ENCODE results near the gene CELF2.

CELF2 gene

DNA sequence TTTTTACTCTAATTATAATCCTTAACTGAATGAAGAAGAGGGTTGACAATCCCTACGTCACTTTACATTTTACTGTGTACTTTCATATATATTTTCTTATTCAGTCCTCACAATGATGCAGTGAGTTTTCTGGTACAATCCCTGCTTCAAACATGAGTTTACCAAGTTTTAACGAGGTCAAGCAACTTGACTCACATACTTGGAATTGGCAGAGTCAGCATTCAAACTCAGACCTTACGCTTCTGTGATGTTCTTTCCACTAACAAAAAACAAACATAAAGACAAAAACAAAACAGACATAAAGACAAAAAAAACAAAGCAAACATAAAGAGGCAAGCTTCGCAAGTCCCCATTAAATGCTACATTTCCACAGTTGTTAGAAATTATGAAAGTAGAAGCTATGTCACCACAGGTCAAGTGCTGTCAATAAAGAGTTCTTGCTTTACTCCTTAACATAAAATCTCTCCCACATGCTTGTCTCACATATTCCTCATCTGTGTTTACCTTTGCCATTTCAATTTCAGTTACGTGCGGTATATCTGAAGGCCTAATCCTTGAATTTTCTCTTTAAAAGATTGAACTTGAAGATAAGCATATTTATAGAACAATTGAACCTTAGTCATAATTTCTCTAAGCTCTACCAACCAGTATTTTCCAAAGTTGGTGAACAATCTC lies 217.3 kb downstream of the CELF2 start:
- DNase-seq: no peak

DNA sequence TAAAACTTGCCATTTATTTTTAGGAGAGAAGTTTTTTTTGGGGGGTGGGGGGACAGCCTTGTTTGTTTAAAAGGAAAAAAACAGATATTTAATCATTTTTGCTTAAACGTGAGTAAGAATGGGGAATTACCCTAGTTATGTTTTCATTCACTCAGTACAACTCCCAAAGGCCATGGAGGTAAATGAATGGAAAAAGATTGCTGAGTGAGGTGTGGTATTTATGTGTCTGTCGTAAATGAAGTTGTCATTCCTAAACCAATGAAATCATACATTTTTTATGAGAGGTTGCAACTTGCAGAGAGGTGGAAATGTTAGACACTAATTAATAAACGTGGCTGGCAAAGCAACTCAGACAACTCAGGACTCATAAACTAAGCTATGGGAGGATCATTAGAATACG lies 218.1 kb downstream of the CELF2 start:
- DNase-seq: no peak

DNA sequence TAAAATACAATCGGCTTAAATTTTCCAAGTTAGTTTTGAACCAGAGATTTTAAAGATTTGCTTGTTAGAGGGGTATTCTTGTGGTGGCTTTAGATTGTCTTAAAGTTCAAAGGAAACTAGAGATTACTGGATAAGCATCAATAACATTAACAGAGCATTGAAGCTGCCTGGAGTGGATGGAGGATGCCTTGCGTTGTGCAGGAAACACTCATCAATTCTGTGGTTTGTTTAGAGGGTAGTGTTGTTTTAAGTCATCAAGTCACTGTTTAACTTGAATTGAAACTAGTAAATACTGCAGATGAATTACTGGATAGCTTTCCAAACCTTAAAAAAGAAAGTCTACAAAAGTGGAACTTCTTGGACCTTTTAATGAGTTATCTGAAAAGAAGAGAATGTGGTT lies 218.6 kb downstream of the CELF2 start:
- DNase-seq: no peak

DNA sequence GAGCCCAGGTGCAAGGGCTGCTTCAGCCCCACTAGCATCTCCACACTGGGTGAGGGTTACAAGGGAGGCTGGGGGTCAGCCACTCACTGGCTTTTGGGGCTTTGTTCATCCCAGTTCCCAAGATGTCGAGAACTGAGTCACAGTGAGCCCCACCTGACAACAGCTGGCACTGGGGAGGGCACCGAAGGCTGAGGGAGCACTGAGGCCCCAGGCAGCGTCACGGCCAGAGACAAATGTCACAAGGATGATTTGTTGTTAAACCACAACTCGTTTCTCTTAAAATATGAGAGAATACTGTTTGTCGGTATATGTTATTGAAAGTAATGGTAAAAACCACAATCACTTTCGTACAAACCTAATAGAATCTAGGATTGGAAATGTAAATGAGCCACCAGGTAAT lies 219.9 kb downstream of the CELF2 start:
- no peak for DNase-seq

DNA sequence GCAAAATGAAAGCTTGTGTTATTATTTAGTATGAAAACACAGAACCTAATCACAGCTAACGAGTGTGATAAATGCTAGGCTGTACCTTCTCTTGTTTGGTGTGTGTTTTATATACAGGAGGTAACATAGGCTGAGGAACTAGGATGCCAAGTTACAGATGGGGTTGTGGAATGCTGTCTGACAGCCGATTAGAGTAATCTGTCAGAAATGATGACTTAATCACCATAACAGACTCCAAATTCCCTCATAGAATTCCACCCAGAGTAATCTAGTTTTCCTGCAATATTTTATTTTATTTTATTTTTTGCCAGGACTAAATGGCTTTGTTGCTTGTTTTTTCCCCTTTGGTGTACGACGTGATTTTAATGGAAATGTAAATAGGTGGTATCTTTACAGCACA lies 221.2 kb downstream of the CELF2 start:
- DNase-seq: no peak

DNA sequence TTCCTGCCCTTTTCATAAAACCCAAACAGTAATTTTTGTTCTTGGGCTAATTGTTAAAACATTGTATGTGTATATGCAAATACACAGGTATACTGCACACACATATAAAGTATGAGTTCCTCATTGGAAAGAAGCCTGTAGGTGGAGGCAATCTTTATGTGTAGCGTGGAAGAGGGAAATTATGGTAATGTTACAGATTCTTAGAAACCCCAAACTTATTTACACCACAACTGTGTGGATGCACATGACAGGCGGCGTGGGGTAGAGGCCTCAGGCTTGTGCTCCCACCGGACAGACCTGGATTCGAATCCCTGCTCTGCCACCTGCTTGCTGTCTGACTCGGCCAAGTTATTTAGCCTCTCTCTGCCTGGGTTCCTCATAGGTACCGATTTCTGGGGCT lies 223.0 kb downstream of the CELF2 start:
- DNase-seq: no peak

DNA sequence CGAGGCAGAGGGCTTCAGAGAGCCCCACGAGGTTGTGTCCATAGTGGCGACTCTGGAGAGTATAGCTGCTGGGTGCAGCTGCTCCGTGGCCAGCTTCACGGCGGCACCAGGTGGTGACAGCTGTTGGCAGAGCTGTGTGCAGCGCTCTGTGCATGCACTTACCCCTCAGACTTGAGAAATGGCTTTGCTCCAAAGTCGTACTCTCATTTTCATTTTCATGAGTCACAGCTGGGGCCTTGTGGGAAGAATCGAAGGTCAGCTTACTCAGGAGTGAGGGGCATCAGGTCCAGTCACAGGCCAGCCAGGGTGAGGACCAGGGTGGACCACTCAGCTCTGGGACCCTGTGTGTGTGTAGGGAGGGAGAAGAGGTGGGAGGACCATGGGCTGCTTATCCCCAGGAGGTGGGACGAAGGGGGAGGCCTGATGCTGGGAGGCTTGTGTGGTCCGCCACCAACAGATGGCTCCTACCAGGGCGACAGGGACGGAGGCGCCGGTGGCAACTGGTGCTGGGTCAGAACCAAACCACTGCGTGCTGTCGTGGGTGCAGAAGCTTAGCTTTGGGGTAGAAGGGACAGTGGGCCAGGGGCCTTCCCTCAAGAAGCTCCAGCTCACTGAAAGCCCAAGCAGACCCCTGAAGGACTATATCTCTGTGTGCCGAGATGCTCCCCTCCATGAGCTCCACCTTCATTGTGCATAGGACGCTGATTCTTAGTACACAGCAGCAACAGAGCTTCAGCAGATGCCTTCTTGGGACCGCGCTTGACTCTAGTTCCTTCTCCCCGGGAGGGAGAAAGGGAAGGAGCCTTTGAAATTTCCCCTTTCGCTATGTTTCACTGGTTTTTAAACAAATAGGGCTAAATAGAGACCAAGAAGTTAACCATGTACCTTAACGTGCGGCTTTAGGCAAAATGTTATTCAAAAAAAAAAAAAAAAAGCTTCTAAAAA lies 225.0 kb downstream of the CELF2 start:
- no peak for DNase-seq

DNA sequence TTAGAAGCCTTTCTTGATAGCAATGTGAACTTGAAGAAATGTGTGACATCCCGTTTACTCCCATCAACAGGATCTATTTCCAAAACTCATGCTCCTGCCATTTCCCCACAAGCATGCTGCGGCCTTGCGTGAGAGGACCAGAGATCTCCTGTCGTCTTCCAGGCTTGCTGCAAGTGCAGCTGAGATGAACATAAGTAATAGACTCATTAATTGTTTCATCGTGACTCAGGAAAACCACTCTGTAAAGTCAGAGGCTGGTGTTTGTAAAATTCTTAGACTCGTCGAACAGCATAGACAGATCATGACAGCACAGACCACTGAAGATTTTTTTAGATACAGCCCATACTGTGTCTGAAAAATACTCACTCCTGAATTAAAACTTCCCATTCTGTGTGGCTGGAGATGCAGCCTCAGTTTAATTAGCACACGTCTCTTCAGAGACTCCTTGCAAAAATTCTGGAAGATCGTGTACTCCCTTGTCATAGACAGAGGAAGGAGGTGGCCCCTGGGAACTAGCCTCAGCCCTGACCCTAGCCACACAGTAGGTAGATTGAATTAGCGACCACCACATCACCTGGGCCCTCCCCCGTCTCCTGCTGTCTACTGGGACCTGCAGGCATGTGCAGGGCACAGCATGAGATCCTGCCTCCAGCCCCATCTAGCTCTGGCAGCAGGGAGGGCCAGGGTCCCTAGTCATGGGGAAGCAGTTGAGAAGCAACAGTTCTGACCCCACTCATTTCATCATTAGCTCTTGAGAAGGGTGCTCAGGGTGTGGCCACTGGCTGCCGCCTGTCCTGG lies 226.0 kb downstream of the CELF2 start:
- no peak for DNase-seq

DNA sequence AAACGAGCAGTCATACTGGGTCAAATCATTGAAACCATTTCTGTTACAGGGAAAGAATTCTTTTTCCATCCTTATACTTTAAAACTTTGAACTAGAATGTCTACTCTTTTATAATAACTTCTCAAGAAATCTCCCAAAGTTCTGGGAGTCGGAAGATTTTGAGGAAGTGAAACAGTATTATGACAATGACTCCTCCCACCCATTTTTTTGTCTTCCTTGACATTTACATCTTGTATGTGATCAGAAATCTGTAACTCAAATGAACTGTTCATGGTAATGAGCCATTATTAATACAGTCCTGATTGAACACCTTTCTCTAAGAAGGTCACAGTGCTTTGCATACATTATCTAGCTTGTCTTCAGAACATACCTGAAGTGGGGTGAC lies 227.4 kb downstream of the CELF2 start:
- no peak for DNase-seq

DNA sequence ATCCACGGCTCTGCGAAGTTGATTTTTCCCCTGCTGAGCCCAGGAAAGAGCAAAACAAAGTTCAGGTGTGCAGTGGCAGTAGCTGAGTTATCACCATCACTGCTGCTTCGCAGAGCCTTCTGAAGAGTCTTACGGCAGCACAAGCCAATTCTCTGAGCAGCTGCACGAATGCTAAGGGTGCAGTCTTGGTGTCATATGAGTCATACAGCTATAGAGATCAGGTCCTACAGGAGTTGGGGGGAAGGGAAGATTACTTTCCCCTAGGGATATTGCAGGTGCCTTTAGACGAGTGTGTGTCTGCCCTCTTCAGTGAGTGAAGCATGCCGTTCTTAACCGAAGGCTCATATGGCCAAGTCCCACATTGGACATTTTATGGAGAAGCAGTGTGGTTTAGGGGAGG lies 227.8 kb downstream of the CELF2 start:
- DNase-seq: no peak

DNA sequence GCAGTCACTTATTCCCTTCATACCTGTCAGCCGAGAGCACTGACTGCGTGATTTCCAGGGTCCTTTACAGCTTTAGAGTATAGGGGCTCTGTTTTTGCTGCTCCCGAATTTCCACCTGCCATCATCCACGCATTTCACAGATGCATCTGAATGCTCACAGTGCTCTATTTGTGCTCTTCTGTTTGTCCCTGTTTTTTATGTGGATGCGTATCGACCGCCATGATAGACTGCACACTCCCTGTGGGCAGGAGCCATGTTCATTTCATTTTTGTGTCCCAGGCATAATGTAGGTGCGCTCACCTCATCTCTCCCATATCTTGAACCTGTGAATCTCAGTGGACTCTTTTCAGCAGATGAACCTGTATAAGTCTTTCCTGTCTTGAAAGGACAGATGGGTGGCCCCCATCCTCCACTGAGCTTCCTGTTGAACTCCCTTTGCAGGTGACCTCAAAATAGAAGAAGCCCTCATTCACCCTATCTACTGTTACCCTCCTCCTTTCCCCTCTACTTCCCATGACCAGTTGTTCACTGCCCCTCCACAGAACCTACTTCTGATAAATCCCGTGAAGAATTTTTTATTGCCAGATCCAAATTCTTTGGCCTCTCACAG lies 228.4 kb downstream of the CELF2 start:
- DNase-seq: no peak

DNA sequence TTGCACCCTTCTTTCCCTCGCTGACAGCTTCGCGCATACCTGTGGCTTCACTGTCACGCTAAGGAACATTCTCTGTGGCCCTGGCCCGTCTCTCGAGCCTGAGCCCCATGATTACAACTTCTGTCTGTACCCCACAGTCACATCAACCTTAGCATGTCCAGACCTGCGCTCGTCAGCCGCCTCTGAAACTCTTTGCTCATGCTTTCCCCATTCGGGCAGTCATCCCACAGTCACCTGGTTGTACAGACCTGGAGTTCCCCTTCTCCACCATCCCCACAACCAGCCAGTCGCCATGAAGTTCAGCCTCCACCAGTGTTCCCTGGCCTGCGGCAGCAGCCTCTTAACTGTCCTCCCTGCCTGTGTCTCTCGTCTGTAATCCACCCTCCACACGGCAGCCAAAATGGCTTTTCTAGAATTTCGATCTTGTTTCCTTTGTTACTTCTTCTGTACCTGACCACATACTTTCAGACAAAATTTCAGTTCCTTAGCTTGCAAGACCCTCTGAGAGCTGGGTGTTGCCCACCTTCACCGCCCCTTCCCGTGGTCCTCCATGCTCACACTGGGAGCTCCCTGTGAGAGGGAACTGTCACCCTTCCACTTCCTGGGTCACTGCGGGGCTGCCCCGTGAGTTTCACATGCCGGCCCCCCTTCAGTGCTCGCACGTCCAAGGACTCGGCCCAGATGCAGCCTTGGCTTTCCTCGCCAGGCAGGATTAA lies 229.2 kb downstream of the CELF2 start:
- DNase-seq: no peak

DNA sequence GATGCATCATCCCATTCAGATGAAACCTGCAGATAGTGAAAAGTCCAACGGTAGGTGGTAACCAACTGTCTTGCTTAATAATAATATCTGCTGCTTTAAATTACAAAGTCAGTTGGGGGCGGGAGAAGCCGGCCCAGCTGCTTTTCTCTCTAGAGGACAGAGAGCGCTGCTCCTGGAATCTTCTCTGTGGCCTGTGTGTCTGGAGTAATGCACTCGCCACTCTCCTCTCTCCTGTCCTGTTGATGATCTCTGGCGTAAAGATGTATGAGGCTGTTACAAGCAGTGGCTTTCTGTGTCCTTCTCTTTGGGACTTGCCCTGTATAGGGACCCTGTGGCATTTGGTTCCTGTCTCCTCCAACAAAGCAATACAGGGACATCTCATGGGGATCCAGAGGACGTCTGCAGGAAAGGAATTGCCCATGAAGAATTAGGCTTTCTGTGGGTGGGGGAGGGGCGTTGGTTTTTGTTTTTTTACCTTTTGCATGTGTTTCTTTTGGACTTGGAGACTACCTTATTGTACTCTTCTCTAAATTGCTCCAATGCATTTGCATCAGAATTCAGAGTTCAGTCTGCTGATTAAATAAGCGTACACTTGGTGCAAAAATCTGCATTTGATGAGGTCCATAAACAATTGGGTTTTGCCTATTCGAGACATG lies 231.6 kb downstream of the CELF2 start:
- no peak for DNase-seq

DNA sequence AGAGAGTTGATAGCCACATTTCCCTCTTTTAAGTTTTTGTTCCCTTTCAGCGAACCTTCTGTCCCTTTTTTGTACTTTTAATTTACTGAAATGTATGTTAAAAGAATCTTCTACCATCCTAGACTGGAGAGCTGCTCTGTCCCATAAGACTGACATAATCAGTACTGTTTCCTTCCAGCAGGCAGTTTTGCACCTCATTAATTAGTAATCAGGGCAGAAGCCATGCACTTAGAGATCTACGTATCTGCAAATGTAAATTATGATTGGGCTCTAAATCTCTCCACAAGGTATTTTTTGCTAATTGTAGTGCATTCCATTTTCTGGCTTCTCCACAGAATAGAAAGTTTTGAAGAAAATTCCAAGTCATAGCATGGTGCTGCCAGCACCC lies 232.1 kb downstream of the CELF2 start:
- no peak for DNase-seq

DNA sequence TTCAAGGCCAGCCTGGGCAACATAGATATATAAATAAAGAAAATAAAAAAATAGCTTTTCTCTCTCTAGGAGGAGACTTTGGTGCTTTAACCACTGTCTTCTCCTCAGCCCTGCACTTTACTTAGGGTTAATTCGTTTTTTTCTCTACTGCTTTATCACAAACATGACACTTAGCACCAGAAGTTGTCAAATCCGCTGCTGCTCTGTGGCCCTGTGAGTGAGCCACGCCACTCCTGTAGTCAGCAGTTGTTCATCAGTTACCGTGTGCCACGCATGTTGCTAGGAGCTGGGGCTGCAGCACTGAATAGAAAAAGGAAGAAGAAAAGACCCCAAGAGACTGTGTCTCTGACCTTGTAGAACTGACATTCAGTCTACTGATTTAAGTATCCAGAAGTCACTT lies 232.6 kb downstream of the CELF2 start:
- DNase-seq: no peak

DNA sequence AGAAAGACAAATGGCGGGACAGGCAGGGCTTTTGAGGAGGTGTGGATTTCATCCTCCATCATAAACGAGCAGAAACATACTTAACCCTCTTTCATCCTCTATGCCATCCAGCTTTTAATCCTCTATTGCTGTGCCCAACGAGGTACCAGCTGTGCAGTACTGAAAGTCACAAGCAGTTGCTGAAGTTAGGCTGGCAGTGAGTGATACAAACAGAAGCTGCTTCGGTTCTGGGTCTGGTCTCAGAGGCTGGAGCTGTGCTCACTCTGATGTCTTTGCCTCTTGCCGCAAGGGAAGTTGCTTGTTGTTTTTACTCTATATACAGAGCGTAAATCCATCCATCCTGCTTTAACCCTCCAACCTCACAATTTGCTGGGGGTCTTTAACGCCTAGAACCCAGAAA lies 235.2 kb downstream of the CELF2 start:
- DNase-seq: no peak

DNA sequence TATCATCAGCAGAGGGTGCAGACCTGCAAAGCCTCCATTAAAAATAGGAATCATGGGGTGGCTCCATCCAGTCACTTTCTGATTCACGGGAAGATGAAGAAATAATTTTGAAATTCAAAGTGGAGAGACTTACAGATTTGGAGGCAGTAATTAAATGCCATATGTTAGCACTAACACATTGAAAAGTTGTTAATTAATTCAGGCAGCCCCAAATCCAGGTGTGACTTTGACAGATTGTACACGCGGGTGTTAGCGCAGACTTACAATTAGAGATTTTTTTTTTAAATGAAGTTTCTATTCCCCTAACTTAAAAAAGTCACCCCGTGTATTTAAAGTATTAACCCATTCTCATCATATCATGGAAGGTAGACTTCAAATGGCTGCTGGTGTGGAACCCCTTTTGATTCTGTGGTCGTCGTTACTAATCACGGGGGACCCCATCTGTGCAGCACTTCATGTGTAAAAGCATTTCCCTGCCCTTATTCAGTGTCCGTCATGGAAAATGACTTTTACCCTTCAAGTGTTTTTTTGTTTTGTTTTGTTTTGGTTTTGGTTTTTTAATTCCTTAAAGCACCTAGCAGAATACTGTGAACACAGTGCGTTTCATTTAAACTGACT lies 235.8 kb downstream of the CELF2 start:
- DNase-seq: no peak

DNA sequence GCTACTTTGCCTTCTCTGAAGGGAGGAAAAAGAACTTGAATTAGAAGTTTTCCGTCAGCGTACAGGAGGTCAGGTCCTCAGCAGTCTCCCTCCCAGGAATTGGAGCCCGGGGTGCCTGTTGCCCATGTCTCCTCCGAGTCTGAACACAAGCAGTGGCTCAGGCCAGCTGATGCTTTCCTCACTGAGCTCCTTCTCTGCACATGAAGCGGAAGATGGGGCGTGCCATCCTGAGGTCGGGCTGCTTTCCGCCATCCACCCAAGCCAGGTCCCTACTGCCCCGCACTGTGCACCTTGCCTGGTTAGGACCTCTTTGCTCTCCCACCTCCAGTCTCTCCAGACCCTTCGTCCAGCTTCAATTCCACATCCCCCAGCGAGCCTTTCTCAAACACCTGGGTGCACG lies 237.5 kb downstream of the CELF2 start:
- DNase-seq: no peak

DNA sequence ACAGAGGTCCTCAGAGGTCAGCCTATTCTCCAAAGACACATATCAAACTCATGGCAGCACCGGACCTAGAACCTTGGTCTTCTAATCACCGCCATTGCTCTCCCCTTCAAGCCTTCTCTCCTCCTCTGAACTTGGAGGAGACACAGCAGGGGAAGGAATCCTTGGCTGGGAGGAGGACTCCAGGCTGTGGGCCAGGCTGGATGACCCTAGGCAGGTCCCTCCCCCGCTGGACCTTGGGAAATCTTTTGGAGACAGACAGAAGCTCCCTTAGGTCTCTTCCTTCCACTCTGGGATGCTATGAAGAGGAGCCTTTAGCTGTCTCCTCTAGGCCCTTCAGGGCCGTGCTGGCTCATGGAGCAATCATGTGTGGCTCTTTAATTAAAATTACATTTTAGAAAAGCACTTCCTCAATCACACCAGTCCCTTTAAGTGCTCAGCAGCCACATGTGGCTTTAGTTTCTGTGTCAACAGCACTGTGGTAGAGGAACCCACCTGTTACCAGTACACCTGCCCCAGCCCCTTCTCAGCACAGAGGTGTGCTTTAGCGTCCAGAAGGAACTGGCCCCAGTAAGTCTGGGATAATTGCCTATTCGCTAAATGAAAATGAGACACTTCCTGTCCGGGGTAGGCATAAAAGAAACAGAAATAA lies 238.2 kb downstream of the CELF2 start:
- no peak for DNase-seq

DNA sequence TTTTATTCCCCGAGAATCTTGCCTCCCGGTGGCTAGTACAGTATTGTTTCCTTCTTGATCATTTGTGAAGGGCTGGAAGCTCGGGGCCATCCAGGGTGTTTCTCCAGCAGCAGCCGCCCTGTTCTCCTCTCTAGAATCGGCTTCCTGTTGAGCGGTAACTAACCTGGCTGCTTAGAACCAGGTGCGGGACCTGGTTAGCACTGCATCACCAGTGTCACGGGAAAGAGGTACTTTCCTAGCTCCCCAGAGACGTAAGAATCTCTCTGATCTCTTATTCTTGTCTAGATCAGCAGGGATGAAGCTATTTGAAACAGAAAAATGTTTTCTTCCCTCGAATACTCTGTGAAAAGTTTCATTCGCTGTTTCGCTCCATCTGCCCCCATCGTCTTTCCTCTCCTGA lies 239.2 kb downstream of the CELF2 start:
- no peak for DNase-seq
